COR-L47 (cell line): ENCODE data around the gene EFCAB12.
"Not testable (repeated sequence)": the region's sequence is repeated elsewhere in the genome, so short reads cannot be mapped to it uniquely, and the experiment has no call there.

Experiments
- DNase-seq: peaks from one replicate; lab custom pipeline; 2025; lab: John Stamatoyannopoulos, UW

EFCAB12 gene

DNA sequence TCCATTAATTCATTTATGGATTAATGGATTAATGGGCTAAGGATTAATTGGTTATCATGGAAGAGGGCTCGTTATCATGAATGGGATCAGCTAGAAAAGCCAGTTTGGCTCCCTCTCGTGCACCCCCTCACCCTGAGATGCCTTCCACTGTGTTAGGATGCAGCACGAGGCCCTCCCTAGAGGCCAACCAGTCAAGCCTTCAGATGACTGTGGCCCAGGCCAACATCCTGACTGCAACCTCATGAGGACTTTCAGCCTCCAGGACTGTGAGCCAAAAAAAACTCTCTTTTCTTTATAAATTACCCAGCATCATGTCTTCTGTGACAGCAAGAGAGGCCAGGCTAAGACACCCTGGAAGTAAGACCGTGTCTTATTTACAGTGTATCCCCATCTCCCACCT is 9.0 kb downstream of the EFCAB12 start:
- DNase-seq: no peak

DNA sequence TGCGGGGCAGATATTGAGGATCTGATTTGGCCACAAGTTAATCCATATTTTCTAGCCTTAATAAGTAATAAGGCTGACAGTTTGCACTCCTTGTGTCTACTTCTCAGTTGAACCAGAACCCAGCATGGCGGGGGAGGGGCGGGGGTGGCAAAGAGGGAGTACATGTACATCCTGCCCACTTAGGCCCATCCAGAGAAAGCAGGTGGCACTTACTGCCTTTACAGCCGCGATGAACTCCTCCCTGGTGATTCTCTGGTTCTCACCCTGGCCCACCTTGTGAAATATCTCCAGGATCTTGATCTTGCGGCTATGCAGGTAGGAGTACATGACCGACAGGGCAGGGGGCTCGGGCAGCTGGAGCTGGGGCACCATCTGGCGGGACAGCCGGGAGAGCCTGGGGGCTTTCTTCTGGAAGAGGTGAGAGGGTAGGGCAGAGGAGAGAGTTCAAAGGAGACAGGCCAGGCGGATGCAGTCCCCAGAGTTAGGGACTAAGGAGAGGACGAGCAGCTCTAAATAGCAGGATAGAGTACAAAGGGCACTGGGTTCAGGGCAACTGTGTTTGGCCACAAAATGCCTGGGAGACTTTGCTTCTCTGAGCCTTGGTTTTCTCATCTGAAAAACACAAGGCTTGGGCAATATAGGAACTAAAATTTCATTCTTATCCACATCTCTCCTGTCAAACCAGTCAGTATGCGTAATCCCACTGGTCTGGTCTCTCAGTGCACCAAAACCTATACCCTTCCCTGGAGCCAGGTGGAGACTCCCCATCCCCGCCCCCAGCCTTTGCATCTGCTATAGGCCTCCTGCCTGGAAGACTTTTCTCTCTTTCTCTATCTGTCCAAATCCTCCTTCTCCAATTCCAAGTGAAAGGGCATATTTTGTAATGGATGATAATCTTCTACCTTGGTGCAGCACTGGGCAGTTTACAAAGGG is 10.1 kb downstream of the EFCAB12 start:
- no peak for DNase-seq

GRCh38 chr3:129417326-129417725 is 11.1 kb downstream of the EFCAB12 start:
- no peak for DNase-seq

DNA sequence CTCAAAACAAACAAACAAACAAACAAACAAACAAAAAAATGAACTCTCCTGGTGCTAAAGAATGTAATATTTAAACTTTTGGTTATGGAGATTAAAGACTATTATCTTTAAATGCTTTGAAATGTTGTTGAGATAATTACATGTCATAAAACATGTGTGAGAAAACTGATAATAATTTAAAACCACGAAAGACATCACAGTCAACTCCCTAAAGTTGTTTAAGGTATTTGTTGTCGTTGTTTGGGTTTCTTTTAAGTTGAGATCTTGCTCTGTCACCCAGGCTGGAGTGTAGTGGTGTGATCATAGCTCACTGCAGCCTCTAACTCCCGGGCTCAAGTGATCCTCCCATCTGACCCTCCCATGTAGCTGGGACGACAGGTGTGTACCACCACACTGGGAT is 12.0 kb downstream of the EFCAB12 start:
- no peak for DNase-seq

DNA sequence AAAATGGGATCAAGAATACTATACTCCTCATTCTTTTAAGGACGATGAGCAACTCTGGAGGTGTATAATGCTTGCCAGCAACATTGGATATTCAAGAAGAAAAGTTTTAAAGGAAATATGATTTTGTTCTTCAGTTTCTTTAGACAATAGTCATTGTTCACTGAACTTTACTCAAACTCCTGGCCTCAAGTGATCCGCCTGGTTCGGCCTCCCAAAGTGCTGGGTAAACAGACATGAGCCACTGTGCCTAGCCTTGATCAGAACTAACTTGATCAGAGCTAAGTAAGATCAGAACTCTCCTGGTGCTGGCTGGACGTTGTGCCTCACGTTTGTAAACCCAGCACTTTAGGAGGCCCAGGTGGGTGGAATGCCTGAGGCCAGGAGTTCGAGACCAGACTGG is 12.6 kb downstream of the EFCAB12 start:
- DNase-seq: no peak

DNA sequence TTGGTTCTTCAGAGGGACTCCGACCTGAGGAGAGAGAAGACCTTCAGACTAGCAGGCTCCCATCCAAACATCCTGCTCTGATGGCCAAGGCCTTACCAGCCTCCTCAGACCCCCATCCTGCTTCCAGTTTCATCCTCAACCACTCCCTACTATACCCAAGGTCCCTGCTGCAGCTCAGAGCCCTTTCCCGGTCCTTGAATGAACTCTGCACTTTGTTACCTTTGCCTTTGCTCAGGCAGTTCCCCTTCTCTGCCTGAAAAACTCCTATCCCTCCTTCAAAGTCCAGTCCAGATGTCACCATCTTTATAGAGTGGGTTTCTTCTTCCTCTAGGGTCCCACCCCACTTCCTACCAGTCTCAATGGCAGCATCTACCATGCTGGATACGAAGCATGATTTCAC is 13.1 kb downstream of the EFCAB12 start:
- DNase-seq: no peak

- no peak for DNase-seq
Observed at GRCh38 chr3:129413687-129414506, 14.5 kb downstream of the EFCAB12 start.

DNA sequence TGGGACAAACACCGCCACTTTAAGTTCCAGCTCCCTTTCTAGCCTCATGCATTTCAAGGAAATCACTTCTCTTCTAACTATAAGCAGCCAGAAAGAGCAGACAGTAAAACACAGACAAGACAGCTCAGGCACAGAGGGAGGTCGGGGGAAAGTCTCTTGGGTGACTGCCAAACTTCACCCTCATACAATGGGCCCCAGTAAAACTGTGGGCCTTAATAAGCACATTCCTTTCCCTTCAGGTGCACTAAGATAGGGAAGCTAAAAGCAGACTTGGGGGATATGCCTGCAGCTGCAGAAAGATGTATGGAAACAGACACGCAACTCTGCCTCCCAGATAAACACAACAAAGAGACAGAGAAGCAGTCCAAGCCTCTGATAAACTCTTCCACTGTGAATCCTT is 15.2 kb downstream of the EFCAB12 start:
- not testable (repeated sequence) for DNase-seq

DNA sequence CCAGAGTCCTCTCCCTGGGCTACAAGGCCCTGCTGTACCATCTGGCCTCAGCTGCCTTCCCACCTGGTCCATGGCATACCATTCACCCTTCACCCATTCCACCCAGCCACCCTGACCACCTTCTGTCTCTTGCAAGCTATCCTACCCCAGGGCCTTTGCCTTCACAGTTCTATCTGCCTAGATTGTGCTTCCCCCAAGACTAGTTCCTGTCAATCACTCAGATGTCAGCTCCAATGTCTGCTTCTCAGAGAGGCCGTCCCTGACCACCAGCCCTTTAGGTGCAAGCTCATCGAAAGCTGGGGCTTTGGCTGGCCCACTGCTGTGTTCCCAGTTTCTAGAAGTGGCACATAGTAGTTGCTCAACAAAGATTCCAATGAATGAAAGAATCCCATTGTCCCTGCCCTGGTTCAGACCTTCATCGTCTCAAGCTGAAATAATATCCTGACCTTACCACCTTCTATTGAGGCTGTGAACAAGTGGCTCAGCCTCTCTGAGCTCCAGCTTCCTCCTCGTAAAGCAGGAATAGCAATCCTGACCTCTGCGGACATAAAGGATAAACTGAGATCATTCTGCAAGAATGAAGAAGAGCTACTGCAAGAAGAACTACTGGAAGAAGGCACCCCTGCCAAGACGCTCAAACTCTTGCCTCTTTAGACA is 15.8 kb downstream of the EFCAB12 start:
- DNase-seq: no peak

DNA sequence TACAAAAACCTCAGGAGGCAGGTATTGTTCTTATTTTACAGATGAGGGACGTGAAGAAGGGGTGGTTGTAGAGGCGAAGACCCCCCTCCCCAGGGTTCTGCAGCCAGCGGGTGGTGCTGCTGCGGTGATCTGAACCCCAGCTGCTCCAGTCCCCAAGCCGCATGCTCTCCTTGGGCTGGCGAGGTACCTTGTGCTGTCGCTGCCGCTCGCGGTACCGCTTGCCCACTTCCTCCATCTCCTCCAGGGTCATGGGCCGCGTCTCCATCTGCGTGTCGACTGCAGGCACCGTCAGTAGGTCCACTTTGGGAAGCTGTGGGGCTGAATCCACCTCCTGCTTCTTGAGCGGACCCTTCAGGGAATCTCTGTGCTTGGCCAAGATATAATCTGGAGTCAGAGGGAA is 17.5 kb downstream of the EFCAB12 start:
- DNase-seq: no peak

GRCh38 chr3:129409541-129409940 is 18.9 kb downstream of the EFCAB12 start:
- DNase-seq: no peak

DNA sequence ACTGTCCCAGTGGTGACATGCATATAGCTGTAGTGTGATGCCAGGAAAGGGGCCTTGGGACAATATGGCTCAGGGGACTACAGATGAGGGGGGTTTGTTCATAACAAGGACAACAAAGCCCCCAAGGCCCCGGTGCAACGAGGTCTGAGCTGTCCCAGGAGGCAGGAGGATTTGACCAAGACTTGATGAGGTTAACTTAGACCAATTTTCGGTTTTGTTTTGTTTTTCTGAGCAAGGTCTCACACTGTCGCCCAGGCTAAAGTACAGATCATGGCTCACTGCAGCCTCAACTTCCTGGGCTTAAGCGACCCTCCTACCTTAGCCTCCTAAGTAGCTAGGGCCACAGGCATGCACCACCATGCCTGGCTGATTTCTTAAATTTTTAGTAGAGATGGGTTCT is 23.8 kb downstream of the EFCAB12 start:
- DNase-seq: no peak

- no peak for DNase-seq
Observed at GRCh38 chr3:129404130-129404529, 24.3 kb downstream of the EFCAB12 start.

GRCh38 chr3:129403450-129403849 is 25.0 kb downstream of the EFCAB12 start:
- DNase-seq: no peak

DNA sequence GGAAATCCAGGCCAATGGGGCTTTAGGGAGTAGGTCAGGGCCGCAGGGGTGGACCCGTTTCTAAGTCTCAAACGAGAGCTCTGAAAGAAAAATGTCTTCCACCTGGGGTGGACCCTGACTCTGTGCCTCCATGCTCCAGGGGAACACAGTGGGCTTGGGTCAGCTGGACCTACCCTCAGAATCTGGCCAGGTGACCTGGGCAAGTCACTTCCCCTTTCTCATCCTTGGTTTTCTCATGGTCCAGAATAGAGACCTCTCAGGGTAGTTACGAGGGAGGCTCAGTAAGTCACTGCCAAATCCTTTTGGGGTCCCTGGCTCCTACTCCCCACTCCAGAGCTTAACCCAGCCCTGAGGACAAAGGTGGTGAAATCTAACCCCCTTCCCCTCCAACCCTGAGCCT is 25.8 kb downstream of the EFCAB12 start:
- no peak for DNase-seq

DNA sequence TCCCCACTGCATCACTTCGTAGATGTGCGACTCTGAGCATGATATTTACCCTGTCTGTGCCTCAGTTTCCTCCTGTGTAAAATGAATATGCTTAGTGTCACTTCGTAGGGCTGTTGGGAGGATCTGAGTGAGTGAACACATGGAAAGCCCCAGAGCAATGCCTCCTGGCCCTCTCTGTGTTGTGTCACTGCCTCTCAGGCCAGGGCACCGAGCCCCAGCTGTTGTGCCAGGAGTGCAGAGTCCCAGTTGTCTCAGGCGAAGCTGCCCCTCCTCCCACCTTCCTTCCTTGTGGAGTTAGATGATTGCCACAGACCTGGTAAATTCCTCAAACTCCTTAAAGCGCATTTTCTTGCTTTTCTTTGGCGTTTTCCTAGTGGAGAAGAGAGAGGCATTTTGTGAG is 26.2 kb downstream of the EFCAB12 start:
- DNase-seq: no peak

GRCh38 chr3:129399895-129400357 is 28.5 kb downstream of the EFCAB12 start:
- no peak for DNase-seq

DNA sequence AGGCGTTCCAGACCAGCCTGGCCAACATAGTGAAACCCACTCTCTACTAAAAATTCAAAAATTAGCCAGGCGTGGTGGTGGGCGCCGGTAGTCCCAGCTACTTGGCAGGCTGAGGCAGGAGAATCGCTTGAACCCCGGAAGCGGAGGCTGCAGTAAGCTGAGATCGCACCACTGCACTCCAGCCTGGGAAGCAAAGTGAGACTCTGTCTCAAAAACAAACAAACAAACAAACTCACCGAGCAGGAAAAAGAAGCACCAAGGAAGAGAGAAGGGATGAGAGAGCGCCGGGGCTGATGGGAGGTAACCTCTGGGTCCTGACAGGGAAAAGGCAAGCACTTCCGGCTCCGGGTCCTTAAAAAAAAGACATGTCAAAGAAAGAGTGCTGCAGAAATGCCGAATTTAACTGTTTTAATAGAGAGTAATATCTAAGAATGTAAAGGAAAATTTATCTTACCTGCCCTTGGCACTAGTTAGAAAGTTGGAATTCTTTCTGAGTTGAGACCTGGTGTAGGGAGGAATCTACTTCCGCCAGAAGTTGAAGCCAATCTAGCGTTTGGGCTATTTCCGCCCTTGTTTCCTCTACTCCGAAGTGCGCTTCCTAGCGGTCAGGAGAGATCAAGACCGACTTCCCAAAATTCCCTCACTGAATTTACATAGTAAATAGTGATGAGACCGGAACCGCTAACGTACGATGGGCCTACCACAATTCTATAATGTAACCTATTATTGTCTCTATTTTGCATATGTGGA is 29.1 kb downstream of the EFCAB12 start:
- peak; percentile 96 for DNase-seq

DNA sequence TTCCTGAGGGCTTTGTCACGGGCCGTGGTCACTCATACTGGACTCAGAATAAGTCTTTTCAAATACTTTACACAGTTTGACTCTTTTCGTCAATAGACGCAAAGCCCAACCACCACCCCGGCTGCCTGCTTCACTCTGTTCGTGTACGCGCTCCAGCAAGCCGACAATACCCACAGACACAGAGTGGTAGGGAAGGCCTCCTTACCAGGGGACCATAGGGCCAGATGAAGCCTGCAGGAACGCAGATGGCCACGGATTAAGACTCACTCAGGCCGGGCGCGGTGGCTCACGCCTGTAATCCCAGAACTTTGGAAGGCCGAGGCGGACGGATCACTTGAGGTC is 29.7 kb downstream of the EFCAB12 start:
- DNase-seq: no peak

DNA sequence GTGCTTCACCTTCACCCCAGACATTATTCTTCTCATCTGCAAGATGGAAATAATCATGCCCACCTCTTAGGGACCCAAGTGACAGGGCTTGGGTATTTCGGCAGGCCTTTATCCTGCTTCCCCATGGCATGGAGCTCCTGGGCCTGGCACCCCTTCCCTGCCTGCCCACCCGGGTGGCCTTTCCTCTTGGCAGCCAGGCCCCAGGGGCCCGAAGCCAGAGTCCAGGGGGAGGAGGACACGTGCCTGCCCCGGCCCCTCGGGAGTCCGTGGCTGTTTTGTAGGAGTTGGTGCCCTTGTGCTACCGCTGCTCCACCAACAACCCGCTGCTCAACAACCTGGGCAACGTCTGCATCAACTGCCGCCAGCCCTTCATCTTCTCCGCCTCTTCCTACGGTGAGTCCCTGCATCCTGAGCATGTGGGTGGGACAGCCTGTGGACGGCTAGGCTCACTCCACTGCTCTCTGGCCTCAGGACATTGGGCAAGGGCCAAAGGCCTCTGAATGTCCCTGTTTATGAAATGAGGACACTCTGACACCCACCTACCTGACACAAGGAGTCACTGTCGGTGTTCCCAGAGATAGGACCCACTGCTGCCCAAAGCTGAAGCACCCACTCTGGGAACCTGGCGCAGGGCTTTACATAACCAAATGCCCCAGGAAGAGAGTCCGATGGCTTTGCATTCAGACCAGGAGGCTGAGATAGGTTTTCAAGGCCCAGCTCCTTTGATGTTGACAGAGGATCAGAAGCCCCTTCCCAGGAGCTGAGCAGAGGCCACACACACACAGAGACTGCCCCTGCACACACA is 34.5 kb downstream of the EFCAB12 start:
- DNase-seq: not testable (repeated sequence)

DNA sequence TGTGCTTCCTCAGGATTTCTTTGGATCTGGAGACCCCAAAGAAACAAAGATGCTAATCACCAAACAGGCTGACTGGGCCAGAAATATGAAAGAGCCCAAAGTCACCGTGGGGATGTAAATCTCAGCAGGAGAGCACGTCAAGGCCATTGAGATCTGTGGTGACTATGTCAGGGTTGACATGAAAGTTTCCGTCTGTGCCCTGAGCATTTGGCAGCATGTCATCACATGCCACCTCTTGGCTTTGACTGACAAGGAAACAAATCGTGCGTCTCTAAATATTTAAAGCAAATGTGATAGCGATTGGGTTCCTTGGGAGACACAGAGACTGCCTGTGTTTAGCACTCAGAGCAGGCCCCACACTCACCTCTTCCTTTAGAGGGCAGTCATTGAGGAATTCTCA is 35.2 kb downstream of the EFCAB12 start:
- no peak for DNase-seq
